Liver (tissue), 9 donors: Measurements from ENCODE around the gene SPRED1. TPM values are rescaled to one million over a fixed set of nuclear protein-coding genes. Genes with fewer than 3 reads are reported as not detected.

Experiments used
- DNase-seq: peaks from one replicate; pipeline ENCODE4 v3.0.0-alpha.2; 2017; ENCODE audit warnings: low spot score
- H3K27ac ChIP-seq, 2 donors: one replicate each; pipeline ENCODE4 v1.7.0; 2013; ENCODE audit warnings: inconsistent platforms in 2 of 2, low read length in 2 of 2, control low read depth in 1 of 2, low read depth in 1 of 2, mild to moderate bottlenecking in 1 of 2
- H3K27me3 ChIP-seq, 4 donors: one replicate each; pipeline versions ENCODE4 v1.6.1 to v1.7.0; 2013; ENCODE audit warnings: low read length in 3 of 4, inconsistent platforms in 1 of 4, mild to moderate bottlenecking in 1 of 4, moderate library complexity in 1 of 4; ENCODE audit not compliant: control insufficient read depth in 4 of 4, insufficient read depth in 4 of 4
- H3K36me3 ChIP-seq, 4 donors: one replicate each; pipeline versions ENCODE4 v1.6.1 to v1.7.0; 2013; ENCODE audit warnings: low read length in 3 of 4, mild to moderate bottlenecking in 3 of 4, low read depth in 1 of 4, moderate library complexity in 1 of 4; ENCODE audit not compliant: control insufficient read depth in 4 of 4, insufficient read depth in 3 of 4
- H3K4me1 ChIP-seq, 4 donors: one replicate each; pipeline versions ENCODE4 v1.6.1 to v1.7.0; 2013; ENCODE audit warnings: low read length in 3 of 4, mild to moderate bottlenecking in 3 of 4, moderate library complexity in 1 of 4; ENCODE audit not compliant: control insufficient read depth in 4 of 4, insufficient read depth in 4 of 4
- H3K4me3 ChIP-seq, 3 donors: one replicate each; pipeline versions ENCODE4 v1.6.1 to v1.7.0; 2013; ENCODE audit warnings: low read length in 3 of 3, control low read depth in 1 of 3, low read depth in 1 of 3, mild to moderate bottlenecking in 1 of 3
- H3K9ac ChIP-seq, 2 donors: one replicate each; pipeline ENCODE4 v1.7.0; 2013; ENCODE audit warnings: low read length in 2 of 2, mild to moderate bottlenecking in 2 of 2, moderate library complexity in 2 of 2, control low read depth in 1 of 2, low read depth in 1 of 2
- H3K9me3 ChIP-seq, 4 donors: one replicate each; pipeline versions ENCODE4 v1.6.1 to v1.7.0; 2013; ENCODE audit warnings: low read length in 3 of 4; ENCODE audit not compliant: control insufficient read depth in 4 of 4
- EGR1 ChIP-seq, 2 donors: IDR thresholded peaks; 2 replicates each; pipeline ENCODE4 v1.6.1; 2016 to 2018; ENCODE audit warnings: antibody characterized with exemption in 2 of 2, low read depth in 2 of 2
- FOXA1 ChIP-seq: IDR thresholded peaks from 2 replicates; pipeline ENCODE4 v1.6.1; 2016; ENCODE audit warnings: antibody characterized with exemption
- FOXA2 ChIP-seq: IDR thresholded peaks from 2 replicates; pipeline ENCODE4 v1.6.1; 2016; ENCODE audit warnings: antibody characterized with exemption
- GABPA ChIP-seq, 2 donors: IDR thresholded peaks in 1 of 2; conservative IDR thresholded peaks in 1 of 2; 2 replicates each; pipeline ENCODE4 v1.6.1; 2016; ENCODE audit warnings: antibody characterized with exemption in 2 of 2, mild to moderate bottlenecking in 1 of 2, moderate library complexity in 1 of 2
- HNF4A ChIP-seq, 2 donors: conservative IDR thresholded peaks; 2 replicates each; pipeline ENCODE4 v1.6.1; 2016; ENCODE audit warnings: antibody characterized with exemption in 2 of 2, mild to moderate bottlenecking in 2 of 2
- HNF4G ChIP-seq: IDR thresholded peaks from 2 replicates; pipeline ENCODE4 v1.6.1; 2016; ENCODE audit warnings: antibody characterized with exemption
- JUND ChIP-seq, 2 donors: IDR thresholded peaks; 2 replicates each; pipeline ENCODE4 v1.6.1; 2016; ENCODE audit warnings: antibody characterized with exemption in 2 of 2
- NR2F2 ChIP-seq: IDR thresholded peaks from 2 replicates; pipeline ENCODE4 v1.6.1; 2016; ENCODE audit warnings: antibody characterized with exemption
- RAD21 ChIP-seq, 2 donors: IDR thresholded peaks; 2 replicates each; pipeline ENCODE4 v1.6.1; 2016; ENCODE audit warnings: antibody characterized with exemption in 2 of 2, mild to moderate bottlenecking in 2 of 2
- RXRA ChIP-seq, 2 donors: IDR thresholded peaks; 2 replicates each; pipeline ENCODE4 v1.6.1; 2017 to 2018; ENCODE audit warnings: antibody characterized with exemption in 2 of 2, mild to moderate bottlenecking in 1 of 2
- SP1 ChIP-seq: IDR thresholded peaks from 2 replicates; pipeline ENCODE4 v1.6.1; 2018; ENCODE audit warnings: antibody characterized with exemption, mild to moderate bottlenecking
- TAF1 ChIP-seq: conservative IDR thresholded peaks from 2 replicates; pipeline ENCODE4 v1.6.1; 2016; ENCODE audit warnings: antibody characterized with exemption, mild to moderate bottlenecking
- YY1 ChIP-seq: IDR thresholded peaks from 2 replicates; pipeline ENCODE4 v1.6.1; 2016; ENCODE audit warnings: antibody characterized with exemption, mild to moderate bottlenecking
- ZBTB33 ChIP-seq: IDR thresholded peaks from 2 replicates; pipeline ENCODE4 v1.6.1; 2016; ENCODE audit warnings: antibody characterized with exemption
- WGBS: extraction: QIAGEN DNeasy Blood & Tissue Kit; methylation state at CpG from one replicate; pipeline ENCODE4 v1.1.7; 2013; 5-methylcytosine and 5-hydroxymethylcytosine counted together
- polyA plus RNA-seq, 2 donors: library from polyadenylated mRNA; stranded (reverse) in 1 of 2; unstranded in 1 of 2; fragments of 200-250 nt in 1 of 2; fragments of >200 nt in 1 of 2; fragmentation: Nextera tagmentation in 1 of 2; extraction: Ambion mirVana in 1 of 2; gene quantifications; one replicate each; pipeline versions ENCODE4 v1.2.1 to v1.2.3, GENCODE V29; 2013 to 2015
- total RNA-seq, 2 donors: library from RNA; depleted of rRNA; stranded (reverse); fragments of >200 nt; gene quantifications; one replicate each; pipeline ENCODE4 v1.2.3, GENCODE V29; 2014
- TF ChIP-seq, protein P1 (sequence below): fragments of 150-350 bp; IDR thresholded peaks from 2 replicates; pipeline ENCODE4 v1.5.1; 2017; ENCODE audit warnings: improper control_type of control experiment, low read depth, low read length; ENCODE audit not compliant: missing input control
- TF ChIP-seq, protein P2 (sequence below): IDR thresholded peaks from 2 replicates; pipeline ENCODE4 v1.6.1; 2016; ENCODE audit warnings: antibody characterized with exemption
- TF ChIP-seq, protein P3 (sequence below): IDR thresholded peaks from 2 replicates; pipeline ENCODE4 v1.6.1; 2016; ENCODE audit warnings: antibody characterized with exemption
- TF ChIP-seq, protein P4 (sequence below): IDR thresholded peaks from 2 replicates; pipeline ENCODE4 v1.6.1; 2016; ENCODE audit warnings: antibody characterized with exemption, mild to moderate bottlenecking
- donor health status: healthy.
- donor health status: healthy.
- donor health status: healthy.
- donor health status: healthy.
- donor health status: healthy.

The SPRED1 gene
- total and polyA plus RNA-seq, 4 donors = 1.2 to 7.7 (median 4.4) TPM

GRCh38 chr15:38212729-38213351 is 39.8 kb upstream of the SPRED1 start (continued):
- TF ChIP-seq, protein P1, sequence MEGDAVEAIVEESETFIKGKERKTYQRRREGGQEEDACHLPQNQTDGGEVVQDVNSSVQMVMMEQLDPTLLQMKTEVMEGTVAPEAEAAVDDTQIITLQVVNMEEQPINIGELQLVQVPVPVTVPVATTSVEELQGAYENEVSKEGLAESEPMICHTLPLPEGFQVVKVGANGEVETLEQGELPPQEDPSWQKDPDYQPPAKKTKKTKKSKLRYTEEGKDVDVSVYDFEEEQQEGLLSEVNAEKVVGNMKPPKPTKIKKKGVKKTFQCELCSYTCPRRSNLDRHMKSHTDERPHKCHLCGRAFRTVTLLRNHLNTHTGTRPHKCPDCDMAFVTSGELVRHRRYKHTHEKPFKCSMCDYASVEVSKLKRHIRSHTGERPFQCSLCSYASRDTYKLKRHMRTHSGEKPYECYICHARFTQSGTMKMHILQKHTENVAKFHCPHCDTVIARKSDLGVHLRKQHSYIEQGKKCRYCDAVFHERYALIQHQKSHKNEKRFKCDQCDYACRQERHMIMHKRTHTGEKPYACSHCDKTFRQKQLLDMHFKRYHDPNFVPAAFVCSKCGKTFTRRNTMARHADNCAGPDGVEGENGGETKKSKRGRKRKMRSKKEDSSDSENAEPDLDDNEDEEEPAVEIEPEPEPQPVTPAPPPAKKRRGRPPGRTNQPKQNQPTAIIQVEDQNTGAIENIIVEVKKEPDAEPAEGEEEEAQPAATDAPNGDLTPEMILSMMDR = no peak

DNA sequence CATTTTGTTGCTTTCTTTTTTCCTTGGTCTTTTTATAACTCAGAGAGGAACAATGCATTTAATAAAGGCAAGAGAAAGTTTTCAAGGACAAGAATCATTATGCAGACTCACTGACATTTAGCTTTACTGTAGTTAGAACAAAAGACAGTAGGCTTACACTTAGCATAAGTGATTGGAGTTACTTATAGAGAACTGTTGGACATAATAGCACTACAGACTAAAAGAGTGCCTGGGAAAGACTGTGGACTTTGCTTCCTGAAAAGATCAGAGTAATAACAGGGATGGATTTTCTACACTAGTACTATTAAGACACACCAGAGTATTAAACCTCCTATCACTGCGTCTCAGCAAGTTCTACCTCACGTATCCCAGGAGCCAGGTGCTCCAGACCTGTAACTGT is 39.3 kb upstream of the SPRED1 start:
- DNase-seq = no peak
- no peak for TF ChIP-seq TAF1
- TF ChIP-seq RAD21 (IDR thresholded peaks at IDR 0.05) = no peak
- TF ChIP-seq SP1 = no peak
- TF ChIP-seq, protein P2, sequence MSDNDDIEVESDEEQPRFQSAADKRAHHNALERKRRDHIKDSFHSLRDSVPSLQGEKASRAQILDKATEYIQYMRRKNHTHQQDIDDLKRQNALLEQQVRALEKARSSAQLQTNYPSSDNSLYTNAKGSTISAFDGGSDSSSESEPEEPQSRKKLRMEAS = no peak
- TF ChIP-seq HNF4G = no peak
- TF ChIP-seq FOXA1 = no peak
- no peak for TF ChIP-seq GABPA (IDR thresholded peaks at IDR 0.05 in 1 of 2, conservative IDR thresholded peaks at IDR 0.05 in 1 of 2)
- no peak for TF ChIP-seq YY1
- Histone ChIP-seq H3K4me3 (no peak overlapping the region), H3K36me3 (no peaks in the 10 kb centered on the region), H3K27ac (no peak overlapping the region), H3K9ac (no peak overlapping the region), H3K9me3 (no peaks in the 10 kb centered on the region), H3K27me3 (no peaks in the 10 kb centered on the region), H3K4me1 (no peaks in the 10 kb centered on the region)
- WGBS = 87% methylated on average over 2 of the region's 2 CpGs

DNA sequence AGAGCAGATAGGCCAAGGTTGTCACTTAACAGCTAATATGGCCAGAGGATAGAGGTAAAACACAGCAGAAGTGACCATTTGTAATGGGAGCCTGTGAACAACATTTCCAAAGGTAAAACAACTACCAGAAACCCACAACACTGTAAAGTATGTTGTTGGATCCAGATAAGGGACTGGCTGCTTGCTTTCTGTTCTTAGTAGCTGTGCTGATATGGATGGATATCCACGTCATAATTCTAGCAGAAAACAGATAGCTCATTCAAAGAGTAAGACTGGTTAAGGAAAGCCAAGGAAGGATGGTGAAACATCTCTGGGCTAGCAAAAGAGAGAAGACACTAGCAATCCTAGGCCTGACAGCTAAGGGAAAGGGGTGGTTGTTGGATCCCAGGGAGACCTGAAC is 36.9 kb upstream of the SPRED1 start:
- H3K9ac ChIP-seq = no peak overlapping the region
- no peak for DNase-seq
- no peaks in the 10 kb centered on the region for H3K4me1 ChIP-seq
- H3K9me3 ChIP-seq = no peaks in the 10 kb centered on the region
- H3K4me3 ChIP-seq = no peak overlapping the region
- H3K27ac ChIP-seq = no peak overlapping the region
- no peaks in the 10 kb centered on the region for H3K27me3 ChIP-seq
- 90% methylated on average over 1 of the region's 1 CpG for WGBS
- H3K36me3 ChIP-seq = no peaks in the 10 kb centered on the region
- no peak for TF ChIP-seq RAD21 (IDR thresholded peaks at IDR 0.05)
- TF ChIP-seq FOXA2 = no peak
- TF ChIP-seq, protein P1 = no peak
- TF ChIP-seq, protein P3, sequence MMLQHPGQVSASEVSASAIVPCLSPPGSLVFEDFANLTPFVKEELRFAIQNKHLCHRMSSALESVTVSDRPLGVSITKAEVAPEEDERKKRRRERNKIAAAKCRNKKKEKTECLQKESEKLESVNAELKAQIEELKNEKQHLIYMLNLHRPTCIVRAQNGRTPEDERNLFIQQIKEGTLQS = no peak
- no peak for TF ChIP-seq GABPA (IDR thresholded peaks at IDR 0.05 in 1 of 2, conservative IDR thresholded peaks at IDR 0.05 in 1 of 2)
- TF ChIP-seq FOXA1 = no peak
- no peak for TF ChIP-seq HNF4G
- no peak for TF ChIP-seq JUND (IDR thresholded peaks at IDR 0.05)
- TF ChIP-seq, protein P2 = no peak
- no peak for TF ChIP-seq YY1
- TF ChIP-seq TAF1 = no peak
- no peak for TF ChIP-seq EGR1 (IDR thresholded peaks at IDR 0.05; ENCODE audit: low read depth in 2 of 2)
- TF ChIP-seq SP1 = no peak
- TF ChIP-seq, protein P4, sequence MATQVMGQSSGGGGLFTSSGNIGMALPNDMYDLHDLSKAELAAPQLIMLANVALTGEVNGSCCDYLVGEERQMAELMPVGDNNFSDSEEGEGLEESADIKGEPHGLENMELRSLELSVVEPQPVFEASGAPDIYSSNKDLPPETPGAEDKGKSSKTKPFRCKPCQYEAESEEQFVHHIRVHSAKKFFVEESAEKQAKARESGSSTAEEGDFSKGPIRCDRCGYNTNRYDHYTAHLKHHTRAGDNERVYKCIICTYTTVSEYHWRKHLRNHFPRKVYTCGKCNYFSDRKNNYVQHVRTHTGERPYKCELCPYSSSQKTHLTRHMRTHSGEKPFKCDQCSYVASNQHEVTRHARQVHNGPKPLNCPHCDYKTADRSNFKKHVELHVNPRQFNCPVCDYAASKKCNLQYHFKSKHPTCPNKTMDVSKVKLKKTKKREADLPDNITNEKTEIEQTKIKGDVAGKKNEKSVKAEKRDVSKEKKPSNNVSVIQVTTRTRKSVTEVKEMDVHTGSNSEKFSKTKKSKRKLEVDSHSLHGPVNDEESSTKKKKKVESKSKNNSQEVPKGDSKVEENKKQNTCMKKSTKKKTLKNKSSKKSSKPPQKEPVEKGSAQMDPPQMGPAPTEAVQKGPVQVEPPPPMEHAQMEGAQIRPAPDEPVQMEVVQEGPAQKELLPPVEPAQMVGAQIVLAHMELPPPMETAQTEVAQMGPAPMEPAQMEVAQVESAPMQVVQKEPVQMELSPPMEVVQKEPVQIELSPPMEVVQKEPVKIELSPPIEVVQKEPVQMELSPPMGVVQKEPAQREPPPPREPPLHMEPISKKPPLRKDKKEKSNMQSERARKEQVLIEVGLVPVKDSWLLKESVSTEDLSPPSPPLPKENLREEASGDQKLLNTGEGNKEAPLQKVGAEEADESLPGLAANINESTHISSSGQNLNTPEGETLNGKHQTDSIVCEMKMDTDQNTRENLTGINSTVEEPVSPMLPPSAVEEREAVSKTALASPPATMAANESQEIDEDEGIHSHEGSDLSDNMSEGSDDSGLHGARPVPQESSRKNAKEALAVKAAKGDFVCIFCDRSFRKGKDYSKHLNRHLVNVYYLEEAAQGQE = no peak
- TF ChIP-seq ZBTB33 = no peak
- TF ChIP-seq NR2F2 = no peak
- TF ChIP-seq RXRA (IDR thresholded peaks at IDR 0.05) = no peak
- TF ChIP-seq HNF4A (conservative IDR thresholded peaks at IDR 0.05) = no peak
